ENCODE results near the gene FBN1.

Gene FBN1

GRCh38 chr15:48671103-48672022 lies 25.9 kb upstream of the FBN1 start:
- Histone ChIP-seq H3K9ac (no peak overlapping the region), H3K4me3 (ENCODE audit: low read depth, low read length) (no peak overlapping the region), H3K27me3 (ENCODE audit: control insufficient read depth, insufficient read depth, low read length) (no peaks in the 10 kb centered on the region), H3K27ac (no peak overlapping the region), H3K4me1 (no peaks in the 10 kb centered on the region), H2AFZ (no peak overlapping the region), H3K79me2 (no peaks in the 10 kb centered on the region), H3K4me2 (ENCODE audit: low read length) (no peak overlapping the region), H3K36me3 (ENCODE audit: control insufficient read depth, insufficient read depth, low read length) (no peaks in the 10 kb centered on the region), H3K9me3 (ENCODE audit: control insufficient read depth, low read length) (no peaks in the 10 kb centered on the region)
- no peak for TF ChIP-seq CTCF (IDR thresholded peaks at IDR 0.05)

- no peaks in the 10 kb centered on the region for H3K36me3 ChIP-seq (ENCODE audit: control insufficient read depth, insufficient read depth, low read length)
- H2AFZ ChIP-seq: no peak overlapping the region
- no peak overlapping the region for H3K4me3 ChIP-seq (ENCODE audit: low read depth, low read length)
- H3K79me2 ChIP-seq: no peaks in the 10 kb centered on the region
- H3K27me3 ChIP-seq (ENCODE audit: control insufficient read depth, insufficient read depth, low read length): no peaks in the 10 kb centered on the region
- H3K27ac ChIP-seq: no peak overlapping the region
- no peak overlapping the region for H3K4me2 ChIP-seq (ENCODE audit: low read length)
- TF ChIP-seq CTCF (IDR thresholded peaks at IDR 0.05): no peak
- no peaks in the 10 kb centered on the region for H3K9me3 ChIP-seq (ENCODE audit: control insufficient read depth, low read length)
- no peak overlapping the region for H3K9ac ChIP-seq
- no peaks in the 10 kb centered on the region for H3K4me1 ChIP-seq
Observed at GRCh38 chr15:48667701-48668100, 22.2 kb upstream of the FBN1 start.

- H3K4me2 ChIP-seq (ENCODE audit: low read length): no peak overlapping the region
- no peak for TF ChIP-seq CTCF (IDR thresholded peaks at IDR 0.05)
- no peaks in the 10 kb centered on the region for H3K27me3 ChIP-seq (ENCODE audit: control insufficient read depth, insufficient read depth, low read length)
- H3K9ac ChIP-seq: no peak overlapping the region
- H3K79me2 ChIP-seq: no peaks in the 10 kb centered on the region
- no peak overlapping the region for H2AFZ ChIP-seq
- H3K27ac ChIP-seq: no peak overlapping the region
- H3K36me3 ChIP-seq (ENCODE audit: control insufficient read depth, insufficient read depth, low read length): no peaks in the 10 kb centered on the region
- H3K4me1 ChIP-seq: no peaks in the 10 kb centered on the region
- H3K4me3 ChIP-seq (ENCODE audit: low read depth, low read length): no peak overlapping the region
- no peaks in the 10 kb centered on the region for H3K9me3 ChIP-seq (ENCODE audit: control insufficient read depth, low read length)
Observed at GRCh38 chr15:48664436-48664835, 18.9 kb upstream of the FBN1 start.

GRCh38 chr15:48657950-48658591 lies 12.6 kb upstream of the FBN1 start:
- Histone ChIP-seq H2AFZ (no peak overlapping the region), H3K9me3 (ENCODE audit: control insufficient read depth, low read length) (no peaks in the 10 kb centered on the region), H3K27ac (no peak overlapping the region), H3K9ac (no peak overlapping the region), H3K79me2 (no peaks in the 10 kb centered on the region), H3K4me1 (no peaks in the 10 kb centered on the region), H3K27me3 (ENCODE audit: control insufficient read depth, insufficient read depth, low read length) (no peaks in the 10 kb centered on the region), H3K4me3 (ENCODE audit: low read depth, low read length) (no peak overlapping the region), H3K4me2 (ENCODE audit: low read length) (no peak overlapping the region), H3K36me3 (ENCODE audit: control insufficient read depth, insufficient read depth, low read length) (no peaks in the 10 kb centered on the region)
- no peak for TF ChIP-seq CTCF (IDR thresholded peaks at IDR 0.05)

All from parathyroid adenoma (tissue), 2 donors.